ENCODE measurements around the gene TPSD1. TPM values are rescaled to one million over a fixed set of nuclear protein-coding genes. Genes with fewer than 3 reads are reported as not detected.
"Not testable (repeated sequence)": the region's sequence is repeated elsewhere in the genome, so short reads cannot be mapped to it uniquely, and the experiment has no call there.

TPSD1 gene
- total RNA-seq, 1 experiment from 2014 or later = not detected

GRCh38 chr16:1291576-1291974 lies 35.7 kb downstream of the TPSD1 start:
- Histone ChIP-seq H3F3A (ENCODE audit: low read length, unreplicated experiment) (no peaks in the 10 kb centered on the region), H4K20me1 (ENCODE audit: low read length) (no peaks in the 10 kb centered on the region), H3K9ac (ENCODE audit: low read length) (no peak overlapping the region), H3K4me3 (ENCODE audit: low read length) (no peak overlapping the region), H3K27ac (ENCODE audit: low read length) (no peak overlapping the region), H3K36me3 (ENCODE audit: low read depth, low read length) (no peaks in the 10 kb centered on the region), H3K79me2 (ENCODE audit: low read length) (no peaks in the 10 kb centered on the region), H3K9me2 (replicated peaks; ENCODE audit: low read length) (no peaks in the 10 kb centered on the region), H3K27me3 (ENCODE audit: low read length) (no peaks in the 10 kb centered on the region), H3K9me3 (ENCODE audit: low read length) (no peaks in the 10 kb centered on the region), H3K4me1 (ENCODE audit: insufficient read depth, low read length) (peaks cover under 1% of the 10 kb centered on the region; the same call in 1 of the 2 replicates), H3K4me2 (ENCODE audit: low read length) (no peak overlapping the region), H2AFZ (ENCODE audit: low read length) (no peak overlapping the region)
- intact Hi-C loops (cut with micrococcal nuclease) = no loop called here
- POLR2A ChIA-PET (ENCODE audit: unreplicated experiment) = no interaction called here
- CTCF ChIA-PET = no interaction called here
- no TSS peak for BruUV-seq (replicated peaks)
- TF ChIP-seq EZH2 (IDR thresholded peaks at IDR 0.05; ENCODE audit: low read length, unreplicated experiment) = no peak
- TF ChIP-seq EZH2phosphoT487 (IDR thresholded peaks at IDR 0.05; ENCODE audit: borderline replicate concordance, low read length) = no peak
- no peak for TF ChIP-seq CTCF (conservative IDR thresholded peaks at IDR 0.05; ENCODE audit: low read depth, low read length)
- DNase-seq (no peak), ATAC-seq (no peak)

- H4K20me1 ChIP-seq (ENCODE audit: low read length); H3K4me2 ChIP-seq (ENCODE audit: low read length); H3K9me2 ChIP-seq (replicated peaks; ENCODE audit: low read length); H3F3A ChIP-seq (ENCODE audit: low read length, unreplicated experiment); H3K27me3 ChIP-seq (ENCODE audit: low read length); H3K27ac ChIP-seq (ENCODE audit: low read length); H3K36me3 ChIP-seq (ENCODE audit: low read depth, low read length); H3K4me1 ChIP-seq (ENCODE audit: insufficient read depth, low read length); H3K4me3 ChIP-seq (ENCODE audit: low read length); H3K9ac ChIP-seq (ENCODE audit: low read length); intact Hi-C loops (cut with micrococcal nuclease); POLR2A ChIA-PET (ENCODE audit: unreplicated experiment); H3K79me2 ChIP-seq (ENCODE audit: low read length); DNase-seq; H3K9me3 ChIP-seq (ENCODE audit: low read length); H2AFZ ChIP-seq (ENCODE audit: low read length); BruUV-seq (replicated peaks); ATAC-seq; CTCF ChIA-PET: not testable (repeated sequence)
Measured at GRCh38 chr16:1292208-1292607, 36.3 kb downstream of the TPSD1 start.

- POLR2A ChIA-PET (ENCODE audit: unreplicated experiment); H3K27ac ChIP-seq (ENCODE audit: low read length); CTCF ChIA-PET; H3K36me3 ChIP-seq (ENCODE audit: low read depth, low read length); H3K4me2 ChIP-seq (ENCODE audit: low read length); H3K9me2 ChIP-seq (replicated peaks; ENCODE audit: low read length); ATAC-seq; H3K4me3 ChIP-seq (ENCODE audit: low read length); DNase-seq; H3K9ac ChIP-seq (ENCODE audit: low read length); H2AFZ ChIP-seq (ENCODE audit: low read length); H4K20me1 ChIP-seq (ENCODE audit: low read length); intact Hi-C loops (cut with micrococcal nuclease); H3K79me2 ChIP-seq (ENCODE audit: low read length); H3K9me3 ChIP-seq (ENCODE audit: low read length); BruUV-seq (replicated peaks); H3F3A ChIP-seq (ENCODE audit: low read length, unreplicated experiment); H3K27me3 ChIP-seq (ENCODE audit: low read length): not testable (repeated sequence)
- peaks cover 11% of the 10 kb centered on the region for H3K4me1 ChIP-seq (ENCODE audit: insufficient read depth, low read length)
Measured at GRCh38 chr16:1292808-1293207, 36.9 kb downstream of the TPSD1 start.

- Histone ChIP-seq H3K27ac (ENCODE audit: low read length) (no peak overlapping the region), H3K4me3 (ENCODE audit: low read length) (no peak overlapping the region), H3K9ac (ENCODE audit: low read length) (no peak overlapping the region), H3K36me3 (ENCODE audit: low read depth, low read length) (no peaks in the 10 kb centered on the region), H3K79me2 (ENCODE audit: low read length) (no peaks in the 10 kb centered on the region), H3F3A (ENCODE audit: low read length, unreplicated experiment) (no peaks in the 10 kb centered on the region), H4K20me1 (ENCODE audit: low read length) (no peaks in the 10 kb centered on the region), H2AFZ (ENCODE audit: low read length) (no peak overlapping the region), H3K27me3 (ENCODE audit: low read length) (no peaks in the 10 kb centered on the region), H3K4me2 (ENCODE audit: low read length) (no peak overlapping the region), H3K9me3 (ENCODE audit: low read length) (no peaks in the 10 kb centered on the region), H3K4me1 (ENCODE audit: insufficient read depth, low read length) (peaks cover 11% of the 10 kb centered on the region), H3K9me2 (replicated peaks; ENCODE audit: low read length) (no peaks in the 10 kb centered on the region)
- BruUV-seq (replicated peaks) = no TSS peak
- no peak for DNase-seq
- intact Hi-C loops (cut with micrococcal nuclease) = no loop called here
- ChIA-PET POLR2A (ENCODE audit: unreplicated experiment) (no interaction called here), CTCF (no interaction called here)
- TF ChIP-seq EZH2 (IDR thresholded peaks at IDR 0.05; ENCODE audit: low read length, unreplicated experiment) = no peak
- no peak for TF ChIP-seq EZH2phosphoT487 (IDR thresholded peaks at IDR 0.05; ENCODE audit: borderline replicate concordance, low read length)
- no peak for TF ChIP-seq CTCF (conservative IDR thresholded peaks at IDR 0.05; ENCODE audit: low read depth, low read length)
- ATAC-seq = no peak
Measured at GRCh38 chr16:1293921-1294656, 38.2 kb downstream of the TPSD1 start.
